Activated T-cell treated with anti-CD3 and anti-CD28 coated beads, Interleukin-2, amount 50 U/mL, for 72 hours (primary cell): ENCODE data around the gene ETFRF1. TPM values are rescaled to one million over a fixed set of nuclear protein-coding genes. Genes with fewer than 3 reads are reported as not detected.

Source experiments
- ATAC-seq, 2 donors: fragments of 150-1000 bp; cut with Tn5 transposase; replicated peaks in 1 of 2; 2 replicates each; pipeline ENCODE4 v1.10.0; 2021; ENCODE audit warnings: moderate library complexity in 2 of 2, mild to moderate bottlenecking in 1 of 2
- DNase-seq, 2 donors: peaks; one replicate each; pipeline ENCODE4 v3.0.0; 2021 to 2022; ENCODE audit warnings: mixed read lengths in 1 of 2
- H3K27ac Mint-ChIP-seq: one replicate; pipeline ENCODE4 v1.8.0; 2022; ENCODE audit warnings: mild to moderate bottlenecking, moderate library complexity, mixed read lengths
- H3K27me3 Mint-ChIP-seq: one replicate; pipeline ENCODE4 v1.8.0; 2022; ENCODE audit warnings: low read depth, mixed read lengths
- H3K36me3 Mint-ChIP-seq, 2 donors: one replicate each; pipeline ENCODE4 v1.8.0; 2022; ENCODE audit warnings: mixed read lengths in 2 of 2, mild to moderate bottlenecking in 1 of 2; ENCODE audit not compliant: insufficient read depth in 2 of 2
- H3K4me1 Mint-ChIP-seq: one replicate; pipeline ENCODE4 v1.8.0; 2022; ENCODE audit warnings: low read depth, mixed read lengths
- H3K4me3 Mint-ChIP-seq, 2 donors: one replicate each; pipeline ENCODE4 v1.8.0; 2022; ENCODE audit warnings: mild to moderate bottlenecking in 2 of 2, mixed read lengths in 2 of 2, moderate library complexity in 2 of 2
- H3K9me3 Mint-ChIP-seq, 2 donors: one replicate each; pipeline ENCODE4 v1.8.0; 2022; ENCODE audit warnings: mixed read lengths in 2 of 2
- total RNA-seq, 2 donors: library from RNA; stranded (reverse); gene quantifications; one replicate each; pipeline ENCODE4 v1.2.3, GENCODE V29; 2022

The ETFRF1 gene
- total RNA-seq, 2 donors from 2014 or later = 22.5 to 23.4 TPM

GRCh38 chr12:25189656-25190055 is 5.4 kb upstream of the ETFRF1 start:
- Mint-ChIP-seq H3K36me3 (no peaks in the 10 kb centered on the region), H3K4me3 (no peak overlapping the region), H3K4me1 (peaks cover 33% of the 10 kb centered on the region), H3K9me3 (no peaks in the 10 kb centered on the region), H3K27ac (no peak overlapping the region), H3K27me3 (no peaks in the 10 kb centered on the region)
- ATAC-seq (no peak), DNase-seq (no peak)

- H3K36me3 Mint-ChIP-seq = peaks cover 3 to 7% of the 10 kb centered on the region in 2 donors
- no peaks in the 10 kb centered on the region for H3K9me3 Mint-ChIP-seq
- H3K4me1 Mint-ChIP-seq = peaks cover 36% of the 10 kb centered on the region
- DNase-seq (no peak), ATAC-seq (no peak)
- no peaks in the 10 kb centered on the region for H3K27me3 Mint-ChIP-seq
- no peak overlapping the region for H3K27ac Mint-ChIP-seq
- H3K4me3 Mint-ChIP-seq = no peak overlapping the region
Measured at GRCh38 chr12:25190793-25191192, 4.2 kb upstream of the ETFRF1 start.

GRCh38 chr12:25194214-25194613 is 823 bp upstream of the ETFRF1 start:
- ATAC-seq (no peak), DNase-seq (no peak)
- peak overlapping the region; percentile 96 to 99 for H3K4me3 Mint-ChIP-seq
- H3K36me3 Mint-ChIP-seq = peaks cover 3 to 7% of the 10 kb centered on the region in 2 donors
- peaks cover 24% of the 10 kb centered on the region for H3K4me1 Mint-ChIP-seq
- H3K27ac Mint-ChIP-seq = peak overlapping the region; percentile 99
- no peaks in the 10 kb centered on the region for H3K27me3 Mint-ChIP-seq
- H3K9me3 Mint-ChIP-seq = no peaks in the 10 kb centered on the region

GRCh38 chr12:25194722-25195055 is 348 bp upstream of the ETFRF1 start:
- Mint-ChIP-seq H3K27ac (peak overlapping the region; percentile 99), H3K27me3 (no peaks in the 10 kb centered on the region), H3K4me1 (peaks cover 24% of the 10 kb centered on the region), H3K9me3 (no peaks in the 10 kb centered on the region), H3K4me3 (peak overlapping the region; percentile 96 to 99), H3K36me3 (peaks cover 3 to 7% of the 10 kb centered on the region in 2 donors)
- no peak for ATAC-seq
- DNase-seq = no peak

- peak overlapping the region; percentile 44 for H3K27ac Mint-ChIP-seq
- peaks cover 40% of the 10 kb centered on the region for H3K4me1 Mint-ChIP-seq
- no peak overlapping the region for H3K4me3 Mint-ChIP-seq
- DNase-seq (no peak), ATAC-seq (no peak)
- no peaks in the 10 kb centered on the region for H3K27me3 Mint-ChIP-seq
- peaks cover 3 to 7% of the 10 kb centered on the region in 2 donors for H3K36me3 Mint-ChIP-seq
- H3K9me3 Mint-ChIP-seq = no peaks in the 10 kb centered on the region
Measured at GRCh38 chr12:25197608-25198007, 2.6 kb downstream of the ETFRF1 start.

GRCh38 chr12:25200703-25201102 is 5.7 kb downstream of the ETFRF1 start:
- ATAC-seq = no peak

GRCh38 chr12:25202137-25202536 is 7.1 kb downstream of the ETFRF1 start:
- DNase-seq (no peak), ATAC-seq (no peak)
- H3K27ac Mint-ChIP-seq = no peak overlapping the region
- H3K27me3 Mint-ChIP-seq = no peaks in the 10 kb centered on the region
- peaks cover 0 to 5% of the 10 kb centered on the region in 2 donors for H3K36me3 Mint-ChIP-seq
- H3K4me1 Mint-ChIP-seq = peaks cover 17% of the 10 kb centered on the region
- no peak overlapping the region for H3K4me3 Mint-ChIP-seq
- no peaks in the 10 kb centered on the region for H3K9me3 Mint-ChIP-seq

More at GRCh38 chr12:25200703-25201102, 5.7 kb downstream of the ETFRF1 start:
- Mint-ChIP-seq H3K4me1 (peaks cover 24% of the 10 kb centered on the region), H3K27ac (no peak overlapping the region), H3K4me3 (no peak overlapping the region), H3K9me3 (no peaks in the 10 kb centered on the region), H3K36me3 (peaks cover under 1 to 5% of the 10 kb centered on the region in 2 donors), H3K27me3 (no peaks in the 10 kb centered on the region)
- no peak for DNase-seq

- no peaks in the 10 kb centered on the region for H3K27me3 Mint-ChIP-seq
- no peak overlapping the region for H3K4me3 Mint-ChIP-seq
- no peaks in the 10 kb centered on the region for H3K9me3 Mint-ChIP-seq
- H3K4me1 Mint-ChIP-seq = no peaks in the 10 kb centered on the region
- ATAC-seq (no peak), DNase-seq (no peak)
- H3K27ac Mint-ChIP-seq = no peak overlapping the region
- H3K36me3 Mint-ChIP-seq = peaks cover 0 to 15% of the 10 kb centered on the region in 2 donors
Measured at GRCh38 chr12:25207411-25207810, 12.4 kb downstream of the ETFRF1 start.

GRCh38 chr12:25207846-25208245 is 12.8 kb downstream of the ETFRF1 start:
- no peaks in the 10 kb centered on the region for H3K27me3 Mint-ChIP-seq
- H3K36me3 Mint-ChIP-seq = peaks cover 0 to 15% of the 10 kb centered on the region in 2 donors
- no peaks in the 10 kb centered on the region for H3K4me1 Mint-ChIP-seq
- no peak overlapping the region for H3K27ac Mint-ChIP-seq
- no peak for DNase-seq
- no peak for ATAC-seq
- no peak overlapping the region for H3K4me3 Mint-ChIP-seq
- H3K9me3 Mint-ChIP-seq = no peaks in the 10 kb centered on the region

GRCh38 chr12:25208554-25208953 is 13.5 kb downstream of the ETFRF1 start:
- Mint-ChIP-seq H3K4me3 (no peak overlapping the region), H3K9me3 (no peaks in the 10 kb centered on the region), H3K4me1 (no peaks in the 10 kb centered on the region), H3K27ac (no peak overlapping the region), H3K27me3 (no peaks in the 10 kb centered on the region), H3K36me3 (peaks cover 0 to 10% of the 10 kb centered on the region in 2 donors)
- no peak for ATAC-seq
- no peak for DNase-seq

GRCh38 chr12:25213338-25213737 is 18.3 kb downstream of the ETFRF1 start:
- Mint-ChIP-seq H3K27me3 (no peaks in the 10 kb centered on the region), H3K9me3 (no peaks in the 10 kb centered on the region), H3K36me3 (peaks cover 0 to 12% of the 10 kb centered on the region in 2 donors), H3K4me1 (no peaks in the 10 kb centered on the region), H3K27ac (no peak overlapping the region), H3K4me3 (no peak overlapping the region)
- DNase-seq = no peak
- no peak for ATAC-seq

GRCh38 chr12:25236190-25236589 is 41.2 kb downstream of the ETFRF1 start:
- Mint-ChIP-seq H3K9me3 (no peaks in the 10 kb centered on the region), H3K27ac (no peak overlapping the region), H3K36me3 (peaks cover 3 to 23% of the 10 kb centered on the region in 2 donors), H3K4me1 (peaks cover 17% of the 10 kb centered on the region), H3K4me3 (no peak overlapping the region), H3K27me3 (no peaks in the 10 kb centered on the region)
- DNase-seq (no peak), ATAC-seq (no peak)

GRCh38 chr12:25236626-25237025 is 41.6 kb downstream of the ETFRF1 start:
- Mint-ChIP-seq H3K36me3 (peaks cover 3 to 21% of the 10 kb centered on the region in 2 donors), H3K4me3 (no peak overlapping the region), H3K4me1 (peaks cover 20% of the 10 kb centered on the region), H3K27ac (no peak overlapping the region), H3K9me3 (no peaks in the 10 kb centered on the region), H3K27me3 (no peaks in the 10 kb centered on the region)
- no peak for ATAC-seq
- DNase-seq = no peak

- no peaks in the 10 kb centered on the region for H3K9me3 Mint-ChIP-seq
- H3K4me3 Mint-ChIP-seq = no peak overlapping the region
- peaks cover 23% of the 10 kb centered on the region for H3K4me1 Mint-ChIP-seq
- H3K27me3 Mint-ChIP-seq = no peaks in the 10 kb centered on the region
- H3K36me3 Mint-ChIP-seq = peaks cover 5 to 29% of the 10 kb centered on the region in 2 donors
- ATAC-seq (peak; percentile 63 to 70), DNase-seq (no peak)
- no peak overlapping the region for H3K27ac Mint-ChIP-seq
Measured at GRCh38 chr12:25241167-25242020, 46.4 kb downstream of the ETFRF1 start.
